T47D (cell line): Measurements from ENCODE around the gene IGFALS.
A peak's percentile ranks its signal among the peaks of the same experiment; 100 is the strongest.

Experiments used
- DNase-seq, 2 experiments: peaks; one replicate each; pipeline versions ENCODE4 v3.0.0 to v3.0.0-alpha.2; 2011 to 2012; ENCODE audit warnings: low read depth in 1 of 2, low spot score in 1 of 2
- JUND ChIP-seq: IDR thresholded peaks from 2 replicates; pipeline ENCODE4 v1.6.1; 2012; ENCODE audit warnings: low read depth
- in situ Hi-C: cut with HindIII; loops from 2 replicates; pipeline ENCODE4 v1.10.0; 2016; ENCODE audit warnings: low sequenced_read_pairs, low pct_unique_long_range_greater_than_20kb

Gene IGFALS

GRCh38 chr16:1793578-1794220 lies at the start of gene IGFALS:
TSS of gene IGFALS (minus strand) at chr16:1793705. CDS start at chr16:1793652, 53 bp downstream.
- no peak for DNase-seq
- no peak for TF ChIP-seq JUND
- in situ Hi-C loops, result no loop called here

GRCh38 chr16:1839554-1839953 lies 46.0 kb upstream of the IGFALS start:
- TF ChIP-seq JUND, result no peak
- in situ Hi-C loops, result no loop called here
- peak in 1 of 2 experiments; percentile 56 for DNase-seq

- in situ Hi-C loops, result no loop called here
- no peak for DNase-seq
- TF ChIP-seq JUND, result no peak
Observed at GRCh38 chr16:1834096-1834495, 40.6 kb upstream of the IGFALS start.

GRCh38 chr16:1832838-1833454 lies 39.4 kb upstream of the IGFALS start:
- no peak for DNase-seq
- no peak for TF ChIP-seq JUND
- in situ Hi-C loops, result no loop called here

- DNase-seq, result no peak
- TF ChIP-seq JUND, result no peak
- in situ Hi-C loops, result no loop called here
Observed at GRCh38 chr16:1831186-1832075, 37.9 kb upstream of the IGFALS start.

- in situ Hi-C loops, result no loop called here
- no peak for TF ChIP-seq JUND
- DNase-seq, result no peak
Observed at GRCh38 chr16:1830213-1830612, 36.7 kb upstream of the IGFALS start.

GRCh38 chr16:1828645-1829410 lies 35.3 kb upstream of the IGFALS start:
- no peak for TF ChIP-seq JUND
- in situ Hi-C loops, result no loop called here
- no peak for DNase-seq

- no peak for TF ChIP-seq JUND
- DNase-seq, result peak; percentile 96 to 100
- in situ Hi-C loops, result no loop called here
Observed at GRCh38 chr16:1826691-1827573, 33.4 kb upstream of the IGFALS start, which contains the start of the genes FAHD1 and HAGH. TSS of gene FAHD1 (plus strand) at chr16:1827206. CDS start at chr16:1827239, 33 bp downstream. TSS of gene HAGH (minus strand) at chr16:1826825. CDS start at chr16:1826787, 38 bp downstream.

GRCh38 chr16:1825864-1826690 lies 32.6 kb upstream of the IGFALS start:
- in situ Hi-C loops, result no loop called here
- peak in 1 of 2 experiments; percentile 57 for DNase-seq
- no peak for TF ChIP-seq JUND

GRCh38 chr16:1825381-1825863 lies 31.9 kb upstream of the IGFALS start:
- TF ChIP-seq JUND, result no peak
- DNase-seq, result no peak
- in situ Hi-C loops, result no loop called here
